IMR-90 (cell line): ENCODE results near the gene HMX2. TPM values are rescaled to one million over a fixed set of nuclear protein-coding genes. Genes with fewer than 3 reads are reported as not detected.
A peak's percentile ranks its signal among the peaks of the same experiment; 100 is the strongest.

Experiments
- ATAC-seq: fragments of 200-7000 bp; cut with Tn5 transposase; 2 replicates; pipeline ENCODE4 v1.9.1; 2020; ENCODE audit warnings: low read depth, mild to moderate bottlenecking, moderate library complexity
- BruUV-seq: library from RNA; stranded (reverse); fragments of 400-500 nt; replicated peaks from 2 replicates; lab custom pipeline; 2021; lab: Mats Ljungman, UMichigan
- CTCF ChIA-PET: fragments of 300-600 bp; formaldehyde crosslinking; extraction: SDS; loops from one replicate; lab custom pipeline; 2021; ENCODE audit warnings: antibody characterized with exemption; lab: Yijun Ruan, JAX
- POLR2A ChIA-PET: fragments of 300-600 bp; sonication (Branson Sonifier 250); formaldehyde crosslinking; loops from one replicate; lab custom pipeline; 2022; ENCODE audit warnings: antibody characterized with exemption; ENCODE audit not compliant: unreplicated experiment; lab: Charles Lee
- DNase-seq: peaks from one replicate; pipeline ENCODE4 v3.0.0; 2013
- H2AFZ ChIP-seq: replicated peaks from 2 replicates; pipeline ENCODE3; 2013; ENCODE audit warnings: low read length, mild to moderate bottlenecking; ENCODE audit not compliant: poor library complexity
- H2AK5ac ChIP-seq: 2 replicates; pipeline ENCODE4 v1.6.1; 2013; ENCODE audit warnings: low read depth, low read length, inconsistent platforms
- H2AK9ac ChIP-seq: replicated peaks from 2 replicates; pipeline ENCODE3; 2013; ENCODE audit warnings: mild to moderate bottlenecking, low read depth, low read length, moderate library complexity; ENCODE audit not compliant: poor library complexity
- H2BK120ac ChIP-seq: 2 replicates; pipeline ENCODE4 v1.6.1; 2013; ENCODE audit warnings: low read depth, low read length, inconsistent platforms
- H2BK15ac ChIP-seq: 3 replicates; pipeline ENCODE4 v1.6.1; 2013; ENCODE audit warnings: low read depth, low read length, inconsistent platforms
- H2BK20ac ChIP-seq: 2 replicates; pipeline ENCODE4 v1.6.1; 2013; ENCODE audit warnings: low read depth, mild to moderate bottlenecking, inconsistent platforms, low read length, moderate library complexity
- H2BK5ac ChIP-seq: 2 replicates; pipeline ENCODE4 v1.6.1; 2013; ENCODE audit warnings: mild to moderate bottlenecking, low read depth, low read length, inconsistent platforms; ENCODE audit not compliant: poor library complexity, severe bottlenecking
- H3K14ac ChIP-seq: replicated peaks from 2 replicates; pipeline ENCODE4 v1.6.1; 2013; ENCODE audit warnings: low read depth, low read length, inconsistent platforms
- H3K18ac ChIP-seq: 2 replicates; pipeline ENCODE4 v1.6.1; 2013; ENCODE audit warnings: low read depth, low read length, control low read depth
- H3K23ac ChIP-seq: 2 replicates; pipeline ENCODE4 v1.6.1; 2013; ENCODE audit warnings: low read depth, low read length, inconsistent platforms
- H3K27ac ChIP-seq: 2 replicates; pipeline ENCODE4 v1.5.1; 2013; ENCODE audit warnings: mild to moderate bottlenecking, control low read depth, low read length; ENCODE audit not compliant: insufficient read depth
- H3K27me3 ChIP-seq: 2 replicates; pipeline ENCODE4 v1.6.1; 2013; ENCODE audit warnings: low read length; ENCODE audit not compliant: control insufficient read depth, insufficient read depth
- H3K36me3 ChIP-seq: 2 replicates; pipeline ENCODE4 v1.6.1; 2013; ENCODE audit warnings: low read length, mixed read lengths; ENCODE audit not compliant: control insufficient read depth, insufficient read depth
- H3K4ac ChIP-seq: 2 replicates; pipeline ENCODE4 v1.6.1; 2013; ENCODE audit warnings: low read depth, low read length, inconsistent platforms
- H3K4me1 ChIP-seq: 2 replicates; pipeline ENCODE4 v1.6.1; 2013; ENCODE audit warnings: low read length, mixed read lengths; ENCODE audit not compliant: control insufficient read depth, insufficient read depth
- H3K4me2 ChIP-seq: 2 replicates; pipeline ENCODE4 v1.6.1; 2013; ENCODE audit warnings: low read depth, mild to moderate bottlenecking, control low read depth, low read length, moderate library complexity
- H3K4me3 ChIP-seq: 2 replicates; pipeline ENCODE4 v1.5.1; 2013; ENCODE audit warnings: low read depth, mild to moderate bottlenecking, control low read depth, low read length, moderate library complexity; ENCODE audit not compliant: insufficient read depth
- H3K56ac ChIP-seq: 2 replicates; pipeline ENCODE4 v1.6.1; 2013; ENCODE audit warnings: low read length, inconsistent platforms; ENCODE audit not compliant: insufficient read depth; ENCODE audit errors: extremely low read depth
- H3K79me1 ChIP-seq, 2 experiments: 2 replicates each; pipeline ENCODE4 v1.6.1; 2013; ENCODE audit warnings: low read length in 2 of 2, inconsistent platforms in 1 of 2, low read depth in 1 of 2
- H3K9ac ChIP-seq: 2 replicates; pipeline ENCODE4 v1.6.1; 2013; ENCODE audit warnings: low read depth, low read length, control low read depth
- H3K9me1 ChIP-seq: 2 replicates; pipeline ENCODE4 v1.6.1; 2013; ENCODE audit warnings: low read length, inconsistent platforms; ENCODE audit not compliant: insufficient read depth
- H3K9me3 ChIP-seq: 2 replicates; pipeline ENCODE4 v1.6.1; 2013; ENCODE audit warnings: low read length; ENCODE audit not compliant: control insufficient read depth, insufficient read depth
- H4K20me1 ChIP-seq: 2 replicates; pipeline ENCODE4 v1.6.1; 2013; ENCODE audit warnings: low read length, inconsistent platforms; ENCODE audit not compliant: insufficient read depth
- H4K5ac ChIP-seq: 2 replicates; pipeline ENCODE4 v1.6.1; 2013; ENCODE audit warnings: mild to moderate bottlenecking, low read depth, low read length, control low read depth
- H4K8ac ChIP-seq, 2 experiments: 2 replicates each; pipeline ENCODE4 v1.6.1; 2013; ENCODE audit warnings: low read depth in 2 of 2, low read length in 2 of 2, control low read depth in 1 of 2, inconsistent platforms in 1 of 2
- H4K91ac ChIP-seq: 2 replicates; pipeline ENCODE4 v1.6.1; 2013; ENCODE audit warnings: low read depth, low read length, inconsistent platforms; ENCODE audit not compliant: insufficient read depth
- BHLHE40 ChIP-seq: fragments of 150-350 bp; IDR thresholded peaks from 2 replicates; pipeline ENCODE4 v1.6.1; 2016; ENCODE audit warnings: mild to moderate bottlenecking, low read depth, low read length
- CEBPB ChIP-seq: IDR thresholded peaks from 2 replicates; pipeline ENCODE4 v1.6.1; 2012; ENCODE audit warnings: low read depth, low read length, improper control_type of control experiment
- CHD1 ChIP-seq: IDR thresholded peaks from 2 replicates; pipeline ENCODE4 v1.6.1; 2012; ENCODE audit warnings: low read depth, low read length, improper control_type of control experiment
- CTCF ChIP-seq: conservative IDR thresholded peaks from 2 replicates; pipeline ENCODE4 v1.5.1; 2012; ENCODE audit warnings: mild to moderate bottlenecking, low read depth, low read length, improper control_type of control experiment
- MXI1 ChIP-seq: IDR thresholded peaks from 2 replicates; pipeline ENCODE4 v1.6.1; 2012; ENCODE audit warnings: low read depth, mild to moderate bottlenecking, low read length, moderate library complexity, borderline replicate concordance
- POLR2A ChIP-seq: IDR thresholded peaks from 2 replicates; pipeline ENCODE4 v1.6.1; 2012; ENCODE audit warnings: mild to moderate bottlenecking, low read depth, low read length
- RAD21 ChIP-seq: IDR thresholded peaks from 2 replicates; pipeline ENCODE4 v1.6.1; 2012; ENCODE audit warnings: low read length, improper control_type of control experiment
- RCOR1 ChIP-seq: IDR thresholded peaks from 2 replicates; pipeline ENCODE4 v1.6.1; 2012; ENCODE audit warnings: mild to moderate bottlenecking, low read length, improper control_type of control experiment; ENCODE audit not compliant: insufficient replicate concordance
- SMC3 ChIP-seq: fragments of 150-350 bp; IDR thresholded peaks from 2 replicates; pipeline ENCODE4 v1.6.1; 2016; ENCODE audit warnings: low read depth, mild to moderate bottlenecking, antibody characterized with exemption, low read length, moderate library complexity
- USF2 ChIP-seq: fragments of 150-350 bp; IDR thresholded peaks from 2 replicates; pipeline ENCODE4 v1.6.1; 2017; ENCODE audit warnings: mild to moderate bottlenecking, antibody characterized with exemption, low read length, low read depth
- WGBS, 2 experiments: methylation state at CpG; one replicate each; pipeline versions ENCODE4 v1.1.5 to v1.1.7; 2013; ENCODE audit warnings: missing lambda C conversion rate in 2 of 2; ENCODE audit not compliant: insufficient read length in 1 of 2; ENCODE audit errors: extremely low coverage in 2 of 2; 5-methylcytosine and 5-hydroxymethylcytosine counted together
- dilution Hi-C: fragments of 300-500 bp; cut with HindIII; formaldehyde crosslinking; loops from one replicate; pipeline ENCODE4 v1.14.3; 2018; ENCODE audit warnings: low sequenced_read_pairs; ENCODE audit not compliant: unreplicated experiment
- in situ Hi-C: fragments of 300-500 bp; cut with MboI; formaldehyde crosslinking; loops from 3 replicates; pipeline ENCODE4 v1.14.3; 2019; ENCODE audit warnings: low sequenced_read_pairs, inconsistent platforms, mixed read lengths
- intact Hi-C: fragments of 100-400 bp; cut with micrococcal nuclease; formaldehyde crosslinking; loops from 2 replicates; pipeline ENCODE4 v1.10.0; 2022
- polyA plus RNA-seq, 3 experiments: library from polyadenylated mRNA; depleted of rRNA; stranded (reverse); fragments of >200 nt; gene quantifications; 2 replicates each; pipeline ENCODE4 v1.2.3, GENCODE V29; 2012; ENCODE audit warnings: low replicate concordance in 1 of 3
- total RNA-seq: library from RNA; depleted of rRNA; stranded (reverse); fragments of >200 nt; gene quantifications from 2 replicates; pipeline ENCODE4 v1.2.3, GENCODE V29; 2012

HMX2 gene
- total and polyA plus RNA-seq, 2 of the 4 experiments (the other 2 are of a cell fraction): not detected

DNA sequence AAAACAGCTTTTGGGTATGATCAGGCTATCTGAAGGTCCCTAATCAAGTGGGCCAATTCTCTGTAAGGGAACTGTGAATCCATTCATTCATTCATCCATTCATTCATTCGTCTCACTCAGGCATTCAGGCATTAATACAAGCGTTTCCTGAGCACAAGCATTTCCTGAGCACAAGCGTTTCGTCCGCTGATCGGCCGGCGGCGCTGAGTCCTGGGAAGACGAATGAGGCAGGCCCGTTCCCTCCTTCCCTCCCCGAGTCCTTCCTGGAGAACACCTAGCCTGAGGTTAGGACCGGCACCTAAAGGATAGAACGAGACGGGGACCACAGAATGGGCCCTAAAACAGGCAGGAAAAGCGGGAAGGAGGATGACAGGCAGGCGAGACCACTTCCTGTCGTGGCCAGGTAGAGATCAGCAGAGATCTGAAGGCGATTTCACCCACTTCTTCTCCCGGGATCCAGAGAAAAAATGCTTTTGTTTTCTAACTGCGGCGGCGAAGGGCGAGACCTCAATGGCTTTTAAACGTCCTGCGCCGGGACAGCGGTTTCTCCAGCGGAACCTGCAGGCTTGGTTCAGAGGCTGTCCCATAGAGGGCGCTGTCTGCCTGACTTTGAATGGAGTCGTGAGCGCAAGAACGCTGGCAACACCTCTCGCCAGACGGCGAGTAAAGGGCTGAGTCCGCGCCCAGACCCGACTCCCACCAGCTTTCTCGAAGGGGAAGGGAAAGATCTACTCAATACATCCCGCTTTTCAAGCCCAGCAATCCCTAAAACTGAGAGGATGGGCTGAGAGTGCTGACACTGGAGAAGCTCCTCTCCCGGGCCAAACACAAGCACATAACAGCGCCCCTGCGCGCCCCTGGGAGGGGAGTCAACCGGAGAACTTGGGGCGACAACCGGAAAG, 15.1 kb upstream of the HMX2 start:
- Histone ChIP-seq H3K27ac (no peak overlapping the region), H4K8ac (no peak overlapping the region), H2BK120ac (no peak overlapping the region), H3K4me2 (peak overlapping the region; percentile 75), H4K20me1 (0 out of 2 replicates have a peak, but pooled peaks cover 3% of the 10 kb centered on the region), H3K4me1 (peaks cover 2% of the 10 kb centered on the region; the same call in 1 of the 2 replicates), H2BK20ac (no peak overlapping the region), H4K91ac (no peak overlapping the region), H3K23ac (no peak overlapping the region; the same call in none of the 2 replicates), H3K56ac (no peak overlapping the region), H3K18ac (no peak overlapping the region), H2BK5ac (no peak overlapping the region), H4K5ac (no peak overlapping the region), H3K9me3 (no peaks in the 10 kb centered on the region; the same call in 1 of the 2 replicates), H3K4ac (no peak overlapping the region), H3K79me1 (no peaks in the 10 kb centered on the region), H3K4me3 (peak overlapping the region; percentile 16; the same call in 1 of the 2 replicates), H3K9ac (no peak overlapping the region), H3K14ac (no peak overlapping the region), H3K27me3 (peaks cover 70% of the 10 kb centered on the region), H2AFZ (peak overlapping the region; percentile 89), H2AK9ac (no peak overlapping the region), H3K9me1 (no peaks in the 10 kb centered on the region), H2BK15ac (no peak overlapping the region), H2AK5ac (no peak overlapping the region), H3K36me3 (no peaks in the 10 kb centered on the region)
- ChIA-PET CTCF (interaction anchor here (0.9 to 1.1 kb wide), 3 partner anchors 8 to 12 kb away, joined by 3 to 5 read pairs (median 3); no protein-coding TSS in a partner anchor), POLR2A (no interaction called here)
- BruUV-seq: no TSS peak
- WGBS, 2 experiments: 0% methylated on average over 5 of the region's 48 CpGs; no CpG with 5 or more reads in 1 of the 2 experiments
- in situ Hi-C loops (loop anchor here (5.0 to 25.0 kb wide), 3 partner anchors 419 to 1254 kb away; no protein-coding TSS in a partner anchor), intact Hi-C loops (loop anchor here (1.0 to 2.0 kb wide), 3 partner anchors 88 to 1256 kb away; no protein-coding TSS in a partner anchor), dilution Hi-C loops (no loop called here)
- DNase-seq: peak; percentile 76
- TF ChIP-seq USF2 (no peak), CEBPB (no peak), SMC3 (peak; percentile 68), RCOR1 (no peak), BHLHE40 (no peak; the same call in 1 of the 2 replicates), CTCF (peak; percentile 90), MXI1 (no peak), CHD1 (no peak), POLR2A (0 out of 2 replicates have a peak, but pooled peaks have one; percentile 25), RAD21 (peak; percentile 86)
- peak; percentile 87 for ATAC-seq
